Muscle of leg (tissue), 11 donors: ENCODE measurements around the gene NT5C1A. TPM values are rescaled to one million over a fixed set of nuclear protein-coding genes. Genes with fewer than 3 reads are reported as not detected.

Experiments used
- DNase-seq: peaks from one replicate; pipeline ENCODE4 v3.0.0; 2013
- H3K27ac ChIP-seq: one replicate; pipeline ENCODE4 v1.5.1; 2013; ENCODE audit warnings: mild to moderate bottlenecking, low read length, control low read depth
- H3K27me3 ChIP-seq: one replicate; pipeline ENCODE4 v1.6.1; 2013; ENCODE audit warnings: low read length; ENCODE audit not compliant: control insufficient read depth, insufficient read depth
- H3K36me3 ChIP-seq: one replicate; pipeline ENCODE4 v1.6.1; 2013; ENCODE audit warnings: low read length; ENCODE audit not compliant: control insufficient read depth, insufficient read depth
- H3K4me1 ChIP-seq: one replicate; pipeline ENCODE4 v1.6.1; 2013; ENCODE audit warnings: low read length; ENCODE audit not compliant: control insufficient read depth, insufficient read depth
- H3K4me3 ChIP-seq: one replicate; pipeline ENCODE4 v1.5.1; 2013; ENCODE audit warnings: low read length, control low read depth
- H3K9me3 ChIP-seq: replicated peaks from 2 replicates; pipeline ENCODE4 v1.6.1; 2013; ENCODE audit warnings: low read depth, low read length; ENCODE audit not compliant: control insufficient read depth
- WGBS: methylation state at CpG from one replicate; pipeline ENCODE4 v1.1.5; 2013; ENCODE audit warnings: missing lambda C conversion rate; ENCODE audit not compliant: insufficient coverage; 5-methylcytosine and 5-hydroxymethylcytosine counted together
- polyA plus RNA-seq, 8 donors: library from polyadenylated mRNA; unstranded; fragments of 120-200 nt; gene quantifications; one replicate each; pipeline versions ENCODE4 v1.2.1 to v1.2.3, GENCODE V29; 2013; ENCODE audit warnings: inconsistent platforms in 1 of 8, low replicate concordance in 1 of 8; ENCODE audit not compliant: insufficient read length in 8 of 8, insufficient read depth in 1 of 8
- total RNA-seq: library from RNA; stranded (reverse); fragments of 120-200 nt; gene quantifications from one replicate; pipeline ENCODE4 v1.2.4, GENCODE V29; 2013

NT5C1A gene
- total and polyA plus RNA-seq, 9 donors: 4.1 to 9.3 (median 6.3) TPM

- H3K27ac ChIP-seq: peak overlapping the region; percentile 52
- H3K9me3 ChIP-seq: no peaks in the 10 kb centered on the region
- no peaks in the 10 kb centered on the region for H3K36me3 ChIP-seq
- peak; percentile 39 for DNase-seq
- 71% methylated on average over 2 of the region's 4 CpGs for WGBS
- peaks cover 67% of the 10 kb centered on the region for H3K4me1 ChIP-seq
- no peak overlapping the region for H3K4me3 ChIP-seq
- peaks cover 8% of the 10 kb centered on the region for H3K27me3 ChIP-seq
Observed at GRCh38 chr1:39642796-39643195, 29.1 kb downstream of the NT5C1A start.

- 79% methylated on average over 7 of the region's 8 CpGs for WGBS
- no peak overlapping the region for H3K4me3 ChIP-seq
- H3K36me3 ChIP-seq: no peaks in the 10 kb centered on the region
- no peak overlapping the region for H3K27ac ChIP-seq
- peaks cover 55% of the 10 kb centered on the region for H3K4me1 ChIP-seq
- peaks cover 8% of the 10 kb centered on the region for H3K27me3 ChIP-seq
- H3K9me3 ChIP-seq: no peaks in the 10 kb centered on the region
- no peak for DNase-seq
Observed at GRCh38 chr1:39640861-39641260, 31.0 kb downstream of the NT5C1A start.

- peak within 1 kb of the TSS; percentile 77 for H3K27ac ChIP-seq
- H3K4me3 ChIP-seq: peak within 1 kb of the TSS; percentile 53
- peaks cover 8% of the 10 kb centered on the region for H3K27me3 ChIP-seq
- no peaks in the 10 kb centered on the region for H3K9me3 ChIP-seq
- H3K4me1 ChIP-seq: peaks cover 56% of the 10 kb centered on the region
- 3% methylated on average over 86 of the region's 88 CpGs for WGBS
- no peaks in the 10 kb centered on the region for H3K36me3 ChIP-seq
- peak; percentile 79 for DNase-seq
Observed at GRCh38 chr1:39639305-39640130, 32.4 kb downstream of the NT5C1A start, which contains the start of gene HEYL. TSS of gene HEYL (minus strand) at chr1:39639643. CDS start at chr1:39639625, 18 bp downstream.

- DNase-seq: no peak
- Histone ChIP-seq H3K4me3 (peak overlapping the region; percentile 53), H3K9me3 (no peaks in the 10 kb centered on the region), H3K36me3 (no peaks in the 10 kb centered on the region), H3K4me1 (peaks cover 55% of the 10 kb centered on the region), H3K27me3 (peaks cover 8% of the 10 kb centered on the region), H3K27ac (no peak overlapping the region)
- 24% methylated on average over 2 of the region's 3 CpGs for WGBS
Observed at GRCh38 chr1:39638965-39639304, 33.0 kb downstream of the NT5C1A start.

DNA sequence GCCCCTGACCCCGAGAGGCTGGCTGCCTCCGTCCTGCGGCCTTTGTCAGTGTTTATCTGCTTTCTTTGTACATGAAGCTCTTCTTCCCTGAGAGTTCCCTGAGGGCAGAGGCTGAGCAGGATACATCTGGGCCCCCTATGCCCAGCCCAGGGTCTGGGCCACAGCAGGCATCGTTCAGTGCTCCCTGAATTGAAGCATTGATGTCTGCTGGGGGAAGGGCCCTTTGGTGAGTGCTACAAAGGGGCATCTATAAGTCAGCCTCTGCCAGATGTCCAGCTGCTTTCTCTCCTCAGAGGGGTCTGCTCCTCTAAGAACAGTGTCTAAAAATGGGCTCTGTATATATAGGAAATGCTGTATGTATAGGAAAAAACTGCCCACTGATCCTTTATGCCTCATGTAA lies 34.5 kb downstream of the NT5C1A start:
- 0% methylated on average over 1 of the region's 4 CpGs for WGBS
- H3K27me3 ChIP-seq: peaks cover 14% of the 10 kb centered on the region

GRCh38 chr1:39635871-39636210 lies 36.1 kb downstream of the NT5C1A start:
- Histone ChIP-seq H3K4me1 (peaks cover 65% of the 10 kb centered on the region), H3K27me3 (peaks cover 14% of the 10 kb centered on the region), H3K9me3 (no peaks in the 10 kb centered on the region), H3K36me3 (peaks cover 15% of the 10 kb centered on the region), H3K27ac (peak overlapping the region; percentile 57), H3K4me3 (peak overlapping the region; percentile 26)
- no CpG with 5 or more reads among the region's 2 CpGs for WGBS
- no peak for DNase-seq

More for the DNA sequence above, 34.5 kb downstream of the NT5C1A start:
- no peak for DNase-seq
- peaks cover 3% of the 10 kb centered on the region for H3K36me3 ChIP-seq
- no peak overlapping the region for H3K27ac ChIP-seq
- peak overlapping the region; percentile 53 for H3K4me3 ChIP-seq
- H3K4me1 ChIP-seq: peaks cover 55% of the 10 kb centered on the region
- H3K9me3 ChIP-seq: no peaks in the 10 kb centered on the region

- Histone ChIP-seq H3K9me3 (no peaks in the 10 kb centered on the region), H3K4me1 (peaks cover 66% of the 10 kb centered on the region), H3K27ac (peak overlapping the region; percentile 57), H3K36me3 (peaks cover 20% of the 10 kb centered on the region), H3K4me3 (peak overlapping the region; percentile 20), H3K27me3 (peaks cover 14% of the 10 kb centered on the region)
- peak; percentile 57 for DNase-seq
- WGBS: 37% methylated on average over 7 of the region's 12 CpGs
Observed at GRCh38 chr1:39635205-39635870, 36.6 kb downstream of the NT5C1A start.

GRCh38 chr1:39633422-39633821 lies 38.5 kb downstream of the NT5C1A start:
- Histone ChIP-seq H3K27me3 (peaks cover 9% of the 10 kb centered on the region), H3K4me1 (peaks cover 64% of the 10 kb centered on the region), H3K9me3 (no peaks in the 10 kb centered on the region), H3K27ac (peak overlapping the region; percentile 81), H3K4me3 (peak overlapping the region; percentile 12), H3K36me3 (peaks cover 35% of the 10 kb centered on the region)
- no peak for DNase-seq
- 67% methylated on average over 3 of the region's 3 CpGs for WGBS

- peak overlapping the region; percentile 38 for H3K4me3 ChIP-seq
- peaks cover 9% of the 10 kb centered on the region for H3K27me3 ChIP-seq
- H3K27ac ChIP-seq: peak overlapping the region; percentile 81
- H3K9me3 ChIP-seq: no peaks in the 10 kb centered on the region
- DNase-seq: peak; percentile 87
- 1% methylated on average over 50 of the region's 61 CpGs for WGBS
- peaks cover 63% of the 10 kb centered on the region for H3K4me1 ChIP-seq
- H3K36me3 ChIP-seq: peaks cover 41% of the 10 kb centered on the region
Observed at GRCh38 chr1:39632682-39633417, 39.1 kb downstream of the NT5C1A start.

DNA sequence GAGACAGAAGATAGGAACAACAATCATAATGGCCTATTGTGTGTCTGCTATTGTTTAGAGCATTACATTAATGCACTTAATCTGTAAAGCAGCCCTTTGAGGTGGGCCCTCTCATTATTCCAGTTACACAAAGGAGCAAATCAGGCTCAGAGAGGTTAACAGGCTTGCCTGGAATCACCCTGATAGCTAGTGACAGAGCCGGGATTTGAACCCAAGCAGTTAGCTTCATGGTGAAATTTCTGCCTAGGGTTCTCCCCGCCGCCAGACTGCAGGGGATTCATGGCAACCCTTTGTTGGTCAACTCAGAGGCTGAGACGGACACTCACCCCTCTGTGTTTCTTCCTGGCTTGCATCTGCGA lies 39.6 kb downstream of the NT5C1A start:
- Histone ChIP-seq H3K9me3 (no peaks in the 10 kb centered on the region), H3K27ac (peak overlapping the region; percentile 62), H3K4me1 (peaks cover 61% of the 10 kb centered on the region), H3K4me3 (peak overlapping the region; percentile 38), H3K36me3 (peaks cover 46% of the 10 kb centered on the region), H3K27me3 (peaks cover 9% of the 10 kb centered on the region)
- WGBS: 27% methylated on average over 5 of the region's 5 CpGs
- no peak for DNase-seq
